ENCODE data around the gene MAPRE2.

DNA sequence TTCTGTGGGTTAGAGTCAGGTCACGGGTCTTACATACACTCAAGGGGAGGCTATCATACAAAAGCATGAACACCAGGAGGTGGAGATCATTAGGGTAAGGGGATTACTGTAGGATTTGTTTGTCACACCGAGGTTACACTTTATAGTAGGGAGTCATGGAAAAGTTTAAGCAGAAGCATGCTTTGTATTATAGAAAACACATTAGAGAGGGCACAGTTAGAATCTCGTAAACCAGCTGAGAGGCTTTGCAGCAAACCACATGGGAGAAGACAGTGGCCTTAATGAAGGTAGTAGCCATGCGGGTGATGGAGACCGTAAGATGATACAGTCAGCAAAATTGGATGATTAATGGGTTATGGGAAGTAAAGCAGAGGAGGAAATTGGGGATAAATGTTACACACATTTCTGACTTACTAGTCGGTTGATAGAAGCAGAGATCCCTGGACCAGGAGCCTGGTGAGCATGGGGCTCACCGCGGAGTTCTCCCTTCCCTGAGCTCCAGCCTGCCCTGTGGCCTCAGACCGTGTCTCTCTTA lies 75.6 kb downstream of the MAPRE2 start:
- TF ChIP-seq ZNF274 (IDR thresholded peaks at IDR 0.05; ENCODE audit: low read depth, low read length) (no peak), YY1 (IDR thresholded peaks at IDR 0.05; ENCODE audit: insufficient read depth, insufficient read length) (no peak)

Measured in NT2/D1 (cell line).